HG03025 (cell line): ENCODE data around the gene TMEM63A.
"Not testable (repeated sequence)": the region's sequence is repeated elsewhere in the genome, so short reads cannot be mapped to it uniquely, and the experiment has no call there.

Source experiments
- ATAC-seq: cut with Tn5 transposase; IDR thresholded peaks from one replicate; pipeline ENCODE4 v1.9.1; 2021; ENCODE audit warnings: mild to moderate bottlenecking, moderate library complexity; ENCODE audit not compliant: unreplicated experiment, low FRiP score

Gene TMEM63A

DNA sequence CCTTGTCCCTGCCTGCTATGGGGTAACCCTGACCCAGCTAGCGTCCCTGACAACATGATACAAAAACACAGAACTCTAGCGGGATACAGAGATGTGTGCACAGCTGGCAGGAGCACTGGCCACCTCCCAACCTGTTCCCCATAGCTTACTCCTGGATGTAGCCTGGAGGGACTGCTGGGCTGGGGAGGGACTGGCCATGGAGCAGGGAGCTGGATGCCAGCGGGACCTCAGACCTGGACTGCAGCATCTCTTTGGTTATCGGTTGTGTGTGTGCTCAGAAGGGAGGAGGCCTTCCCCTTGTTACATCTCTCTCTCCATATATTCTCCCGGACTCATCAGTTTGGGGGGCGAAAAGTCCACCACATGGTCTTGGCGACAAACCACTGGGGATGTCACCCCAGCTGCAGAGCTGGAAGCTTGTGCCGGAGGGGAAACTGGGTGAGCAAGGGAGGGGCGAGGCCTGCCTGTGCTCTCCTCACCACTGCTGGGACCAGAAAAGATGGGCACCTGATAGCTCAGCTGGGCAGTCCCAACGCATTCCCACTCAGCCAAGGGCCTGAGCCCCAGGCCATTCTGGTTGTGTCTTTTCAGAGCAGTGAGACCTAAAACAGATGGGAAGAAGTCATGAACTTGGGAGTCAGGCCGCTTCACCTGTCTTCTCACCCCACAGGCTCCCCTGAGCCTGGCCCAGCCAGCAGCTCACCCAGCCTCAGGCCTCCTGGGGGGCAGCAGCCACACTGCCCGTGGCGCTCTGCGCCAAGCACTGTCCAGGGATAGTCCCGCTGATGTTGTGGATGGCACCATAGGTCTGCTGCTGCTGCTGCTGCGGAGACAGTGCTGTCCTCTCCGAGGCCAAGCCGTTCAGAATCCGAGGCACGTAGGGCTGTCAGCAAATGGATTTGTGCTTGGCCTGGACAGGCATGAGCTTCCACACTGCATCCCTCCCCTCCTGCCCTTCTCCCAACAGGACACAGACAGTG lies 35.6 kb downstream of the TMEM63A start:
- no peak for ATAC-seq

DNA sequence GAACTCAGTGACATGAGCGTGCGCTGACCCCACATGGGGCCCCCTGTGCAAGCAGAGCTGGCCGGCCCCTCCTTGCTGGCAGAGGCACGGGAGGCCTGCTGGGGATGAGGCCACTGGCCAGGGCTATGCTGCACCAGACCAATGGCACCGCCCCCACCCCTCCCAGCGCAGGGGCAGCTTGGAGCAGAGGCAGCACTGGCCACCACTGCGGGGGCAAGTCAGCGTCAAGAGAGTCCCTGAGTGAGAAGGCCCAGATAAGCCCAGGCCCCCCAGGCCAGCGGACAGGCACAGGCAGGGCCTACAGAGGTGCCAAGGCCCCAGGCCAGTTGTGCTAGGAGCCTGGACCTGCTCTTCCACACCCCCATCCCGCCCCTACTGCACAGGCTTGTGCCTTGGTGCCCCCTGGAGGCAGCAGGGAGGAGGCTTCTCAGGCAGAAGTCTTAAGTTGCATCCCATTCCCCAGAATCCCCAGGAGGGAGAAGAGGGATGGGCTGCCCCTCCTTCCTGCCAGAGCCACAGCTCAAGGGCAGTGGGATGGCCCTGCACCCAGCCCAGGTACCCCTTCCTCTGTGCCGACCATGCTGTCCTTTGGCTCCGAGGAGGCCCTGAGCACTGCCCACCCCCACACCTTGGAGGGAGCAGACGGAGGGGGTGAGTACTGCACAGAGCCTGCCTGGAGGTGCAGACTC lies 36.5 kb downstream of the TMEM63A start:
- ATAC-seq = no peak

DNA sequence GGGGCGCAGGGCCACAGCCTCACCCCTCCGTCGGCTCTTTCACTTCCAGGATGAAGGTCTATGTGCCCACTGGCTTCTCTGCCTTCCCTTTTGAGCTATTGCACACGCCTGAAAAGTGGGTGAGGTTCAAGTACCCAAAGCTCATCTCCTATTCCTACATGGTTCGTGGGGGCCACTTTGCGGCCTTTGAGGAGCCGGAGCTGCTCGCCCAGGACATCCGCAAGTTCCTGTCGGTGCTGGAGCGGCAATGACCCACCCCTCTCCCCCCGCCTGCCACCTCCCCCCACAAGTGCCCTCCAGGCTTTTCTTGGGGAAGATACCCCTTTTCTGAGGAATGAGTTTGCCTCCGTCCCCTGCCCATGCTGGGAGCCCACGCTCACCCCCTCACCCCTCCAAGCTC lies 37.1 kb downstream of the TMEM63A start:
- ATAC-seq = no peak

DNA sequence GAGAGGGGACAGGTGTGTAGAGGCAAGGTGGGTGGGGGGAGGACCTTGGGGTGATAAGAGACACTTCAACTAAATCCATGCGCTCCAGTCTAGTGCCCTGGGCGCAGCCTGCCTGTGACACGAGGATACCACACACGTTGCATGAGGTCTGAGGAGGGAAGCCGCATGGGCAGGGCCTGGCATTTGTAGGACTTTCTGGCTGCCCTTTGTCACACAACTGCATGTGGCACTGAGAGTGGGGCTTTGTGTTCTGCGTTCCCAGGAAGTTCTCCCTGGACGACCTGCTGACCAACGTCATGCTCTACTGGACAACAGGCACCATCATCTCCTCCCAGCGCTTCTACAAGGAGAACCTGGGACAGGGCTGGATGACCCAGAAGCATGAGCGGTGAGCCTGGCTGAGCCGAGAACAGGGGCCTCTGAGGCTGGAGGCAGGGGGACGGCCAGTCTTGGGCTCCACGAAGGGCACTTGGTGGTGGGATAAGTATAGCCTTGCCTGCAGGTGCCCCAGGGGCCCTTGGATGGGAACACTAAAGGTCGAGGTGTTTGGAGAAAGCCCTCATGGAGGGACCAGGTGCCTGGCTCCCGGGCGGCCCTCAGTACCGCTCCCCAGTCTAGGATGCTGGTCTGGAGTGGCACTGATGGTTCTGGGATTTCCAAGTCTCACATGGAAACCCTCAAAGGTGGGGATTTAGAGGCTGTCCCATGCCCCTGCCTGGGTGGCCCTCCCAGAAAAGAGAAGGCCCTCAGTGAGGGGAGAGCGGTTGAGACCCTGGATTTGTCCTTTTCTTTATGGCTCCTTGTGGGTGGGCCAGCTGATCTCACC lies 37.7 kb downstream of the TMEM63A start:
- no peak for ATAC-seq

DNA sequence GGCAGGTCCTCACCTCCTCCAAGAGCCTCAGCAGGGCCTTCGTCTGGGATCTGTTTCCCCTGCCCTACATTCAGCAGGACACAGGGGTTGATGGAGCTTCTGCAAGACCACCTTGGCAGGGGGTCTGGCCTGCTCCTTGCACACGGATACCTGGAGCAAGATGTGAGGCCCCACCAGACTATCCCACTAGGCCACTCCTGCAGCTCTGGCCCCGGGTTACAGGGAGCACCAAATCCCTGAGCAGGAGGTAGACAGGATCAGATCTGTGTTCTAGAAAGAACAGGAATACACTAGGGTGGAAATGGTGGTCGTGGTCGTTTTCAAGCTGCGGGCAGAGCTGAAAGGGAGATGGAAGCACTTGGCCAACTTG lies 38.8 kb downstream of the TMEM63A start:
- ATAC-seq = no peak

DNA sequence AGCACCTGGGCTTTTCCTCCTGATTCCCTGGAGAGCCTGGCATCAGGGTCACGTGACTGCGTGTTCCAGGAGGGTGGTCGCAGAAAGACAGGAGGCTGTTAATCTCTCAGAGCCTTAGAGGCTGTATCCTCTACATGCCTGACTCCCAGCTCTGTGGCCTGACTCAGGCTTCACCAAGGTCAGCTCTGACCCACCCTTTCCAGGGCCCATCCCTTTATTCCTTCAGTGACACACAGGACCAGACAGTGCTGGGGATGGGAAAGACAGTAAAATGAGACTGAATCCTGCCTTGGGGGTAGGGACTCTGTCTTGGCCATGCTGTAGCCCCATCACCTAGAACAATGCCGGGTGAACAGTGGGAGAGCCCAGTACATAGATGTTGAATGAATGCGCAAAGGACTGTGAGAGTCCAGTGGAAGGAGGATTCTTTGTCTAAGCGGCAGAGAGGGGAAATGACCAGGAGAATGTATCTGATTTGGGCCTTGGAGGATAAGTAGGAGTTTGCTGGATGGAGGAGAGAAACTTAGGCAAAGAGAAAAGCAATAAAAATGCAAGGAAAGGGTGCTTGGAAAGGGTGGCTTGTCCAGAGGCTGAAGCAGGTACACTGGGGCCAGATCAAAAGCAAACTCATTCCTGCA lies 39.3 kb downstream of the TMEM63A start:
- ATAC-seq = no peak

DNA sequence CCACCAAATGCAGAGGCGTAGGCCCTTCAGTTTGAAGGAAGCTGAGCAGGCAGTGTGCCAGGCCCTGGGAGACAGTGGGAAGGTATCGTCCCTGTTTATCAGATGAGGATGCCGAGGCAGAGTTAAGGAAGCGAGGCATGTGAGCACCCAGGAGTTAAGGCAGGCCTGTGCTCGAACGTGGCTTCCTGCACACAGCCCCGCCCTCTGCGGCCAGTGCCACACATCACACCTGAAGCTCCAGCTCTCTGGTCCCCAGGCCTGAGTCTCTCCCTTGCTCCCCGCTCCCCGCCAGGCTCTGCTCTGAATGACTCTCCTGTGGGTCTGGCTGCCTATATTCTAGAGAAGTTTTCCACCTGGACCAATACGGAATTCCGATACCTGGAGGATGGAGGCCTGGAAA lies 40.1 kb downstream of the TMEM63A start:
- ATAC-seq = no peak

DNA sequence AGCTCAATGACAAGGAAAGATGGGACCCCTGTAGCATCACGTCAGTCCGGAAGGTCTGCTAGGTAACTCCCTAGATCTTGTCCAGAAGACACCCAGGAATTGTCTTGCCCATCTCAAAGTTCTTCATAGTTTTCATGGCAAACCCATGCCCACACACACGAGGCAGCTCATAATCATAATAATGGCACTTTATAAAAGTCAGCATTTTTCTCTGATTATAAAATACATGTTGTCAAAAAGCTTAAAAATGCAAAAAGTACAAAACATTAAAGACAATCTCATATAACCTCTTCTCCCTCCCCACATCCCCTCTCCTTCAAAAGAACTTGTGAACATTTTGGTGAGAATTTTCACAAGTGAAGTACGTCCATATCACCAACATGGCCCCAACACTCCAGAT lies 41.5 kb downstream of the TMEM63A start:
- ATAC-seq = no peak

DNA sequence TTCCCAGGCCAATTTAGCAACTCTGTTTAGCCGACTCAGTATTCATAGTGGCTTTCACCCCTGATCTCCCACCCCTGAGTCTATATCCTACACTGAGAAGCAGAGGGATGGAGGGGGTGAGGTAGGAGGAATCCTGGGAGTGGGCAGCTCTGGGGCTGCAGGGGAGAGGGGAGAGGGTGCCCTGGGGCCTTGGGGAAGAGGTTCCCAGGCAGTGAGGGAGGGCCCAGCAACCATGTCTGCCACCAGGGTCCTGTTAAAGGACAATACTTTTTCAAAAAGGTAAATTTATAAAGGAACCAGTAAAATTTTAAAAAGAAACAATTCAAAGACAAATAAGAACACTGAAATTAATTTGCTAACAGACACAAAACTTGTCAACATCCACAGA lies 42.0 kb downstream of the TMEM63A start:
- no peak for ATAC-seq

DNA sequence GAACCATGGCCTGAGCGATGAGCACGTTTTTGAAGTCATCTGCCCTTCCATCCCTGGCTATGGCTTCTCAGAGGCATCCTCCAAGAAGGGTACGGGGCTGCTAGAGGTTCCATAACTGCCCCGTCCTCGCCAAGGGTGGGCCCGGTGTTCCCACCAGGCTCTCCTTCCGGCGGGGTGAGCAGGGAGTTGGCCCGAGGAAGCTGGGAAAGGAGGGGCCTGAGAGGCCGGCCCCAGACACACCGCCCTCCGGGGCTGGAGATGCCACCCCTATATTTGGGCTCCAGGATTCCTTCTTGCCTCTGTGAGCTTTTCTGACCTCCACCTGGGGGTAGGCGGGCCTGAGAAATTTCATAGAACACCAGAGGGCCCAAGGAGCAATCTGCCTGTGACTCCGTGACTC lies 43.4 kb downstream of the TMEM63A start:
- no peak for ATAC-seq

DNA sequence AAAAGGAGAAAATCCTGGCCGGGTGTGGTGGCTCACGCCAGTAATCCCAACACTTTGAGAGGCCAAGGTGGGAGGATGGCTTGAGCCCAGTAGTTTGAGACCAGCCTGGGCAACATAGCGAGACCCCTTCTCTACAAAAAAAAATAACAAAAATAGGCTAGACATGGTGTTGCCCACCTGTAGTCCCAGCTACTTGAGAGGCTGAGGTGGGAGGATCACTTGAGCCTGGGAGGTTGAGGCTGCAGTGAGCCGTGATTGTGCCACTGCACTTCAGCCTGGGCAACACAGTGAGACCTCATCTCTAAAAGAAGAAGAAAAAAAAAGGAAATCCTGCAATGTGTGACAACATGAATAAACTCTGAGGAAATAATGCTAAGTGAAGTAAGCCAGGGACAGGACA lies 45.9 kb downstream of the TMEM63A start:
- ATAC-seq = not testable (repeated sequence)

DNA sequence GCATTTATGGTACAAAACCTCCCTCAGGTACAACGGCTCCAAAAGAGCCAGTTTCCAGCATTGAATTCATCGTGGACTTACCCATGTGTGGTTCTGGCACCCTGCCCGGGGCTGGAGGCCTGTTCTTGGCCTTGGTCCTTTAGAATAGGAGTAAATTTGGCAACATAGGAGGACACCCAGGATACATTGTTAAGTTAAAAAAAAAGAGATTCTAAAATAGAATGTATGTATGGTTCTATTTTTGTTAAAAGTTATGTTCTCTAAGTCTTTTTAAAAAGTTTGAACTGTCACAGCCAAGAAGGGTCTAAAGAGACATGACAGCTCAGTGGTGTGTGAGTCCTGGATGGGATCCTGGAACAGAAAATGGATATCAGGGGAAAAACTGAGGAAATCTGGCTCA lies 46.3 kb downstream of the TMEM63A start:
- ATAC-seq = no peak

DNA sequence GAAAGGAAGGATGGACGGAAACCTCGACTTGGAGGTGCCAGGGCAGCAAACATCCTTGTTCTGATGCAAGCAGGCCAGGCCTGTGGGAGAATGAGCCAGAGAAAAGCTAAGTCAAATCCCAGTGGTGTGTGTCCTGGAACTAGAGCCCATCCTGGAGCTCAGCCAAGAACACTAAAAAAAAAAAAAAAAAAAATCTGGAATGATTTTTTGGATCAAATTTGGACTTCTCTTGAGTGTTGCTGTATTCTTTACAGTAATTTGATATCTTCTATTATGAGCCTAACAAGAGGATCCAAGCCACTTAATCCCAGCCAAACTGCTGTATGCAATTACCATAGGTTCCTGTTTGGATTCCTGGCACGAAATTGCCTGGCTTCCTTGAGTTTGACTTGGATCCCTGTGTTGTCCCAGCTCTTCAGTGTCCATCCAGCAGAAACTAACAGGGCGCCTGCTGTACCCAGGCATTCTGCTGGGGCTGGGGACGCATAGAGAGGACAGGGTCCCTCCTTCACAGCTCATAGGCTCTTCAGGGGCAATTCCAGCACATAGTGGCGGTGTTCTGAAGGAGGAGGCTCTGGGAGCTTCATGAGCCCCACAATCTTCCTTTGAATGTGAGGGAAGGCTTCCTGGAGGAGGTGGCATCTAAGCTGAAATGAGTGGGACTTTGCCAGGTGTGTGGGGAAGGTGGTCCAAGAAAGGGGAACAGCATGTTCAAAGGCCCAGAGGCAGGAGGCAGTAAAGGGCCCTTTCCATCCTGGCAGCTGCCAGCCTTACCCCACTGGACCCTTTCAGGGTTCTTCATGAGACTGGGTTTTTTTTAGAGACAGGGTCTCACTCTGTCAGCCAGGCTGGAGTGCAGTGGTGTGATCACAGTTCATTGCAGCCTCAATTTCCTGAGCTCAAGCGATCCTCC lies 47.5 kb downstream of the TMEM63A start:
- no peak for ATAC-seq

DNA sequence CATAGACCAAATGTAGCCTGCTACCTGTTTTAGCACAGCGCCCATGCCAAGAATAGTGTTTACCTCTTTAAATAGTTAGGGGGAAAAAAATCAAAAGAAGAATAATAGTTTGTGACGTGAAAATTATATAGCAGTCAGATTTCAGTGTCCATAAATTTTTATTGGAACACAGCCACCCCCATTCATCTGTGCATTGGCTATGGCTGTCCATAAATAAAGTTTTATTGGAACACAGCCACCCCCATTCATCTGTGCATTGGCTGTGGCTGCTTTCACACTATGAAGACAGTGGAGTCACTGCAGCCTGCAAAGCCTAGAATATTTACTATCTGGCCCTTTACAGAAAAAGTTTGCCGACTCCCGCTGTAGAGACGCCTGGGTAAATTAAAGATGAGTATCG lies 51.3 kb downstream of the TMEM63A start:
- no peak for ATAC-seq

DNA sequence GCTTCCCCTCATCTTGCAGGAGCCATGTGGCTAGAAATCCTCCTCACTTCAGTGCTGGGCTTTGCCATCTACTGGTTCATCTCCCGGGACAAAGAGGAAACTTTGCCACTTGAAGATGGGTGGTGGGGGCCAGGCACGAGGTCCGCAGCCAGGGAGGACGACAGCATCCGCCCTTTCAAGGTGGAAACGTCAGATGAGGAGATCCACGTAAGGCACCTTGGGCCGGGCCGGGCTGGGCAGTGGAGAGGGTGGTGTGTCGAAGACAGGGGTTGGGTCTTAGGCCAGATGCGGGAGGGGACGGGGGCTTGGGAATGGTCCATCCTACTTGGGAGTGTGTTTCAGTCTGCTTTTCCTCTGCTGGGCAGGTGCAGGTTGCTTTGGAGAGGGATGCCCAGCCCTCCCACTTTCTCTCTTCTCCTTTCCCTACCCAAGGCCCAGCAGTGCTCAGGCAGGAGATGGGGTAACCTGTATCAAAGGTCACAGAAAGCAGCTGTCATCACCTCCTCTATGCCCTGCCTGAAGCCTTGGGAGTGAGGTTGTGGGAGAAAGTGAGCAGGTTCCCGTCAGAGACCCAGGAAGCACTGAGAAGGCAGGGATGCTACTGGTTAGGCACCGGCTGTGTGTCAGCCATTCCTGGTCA lies 53.4 kb downstream of the TMEM63A start:
- no peak for ATAC-seq

DNA sequence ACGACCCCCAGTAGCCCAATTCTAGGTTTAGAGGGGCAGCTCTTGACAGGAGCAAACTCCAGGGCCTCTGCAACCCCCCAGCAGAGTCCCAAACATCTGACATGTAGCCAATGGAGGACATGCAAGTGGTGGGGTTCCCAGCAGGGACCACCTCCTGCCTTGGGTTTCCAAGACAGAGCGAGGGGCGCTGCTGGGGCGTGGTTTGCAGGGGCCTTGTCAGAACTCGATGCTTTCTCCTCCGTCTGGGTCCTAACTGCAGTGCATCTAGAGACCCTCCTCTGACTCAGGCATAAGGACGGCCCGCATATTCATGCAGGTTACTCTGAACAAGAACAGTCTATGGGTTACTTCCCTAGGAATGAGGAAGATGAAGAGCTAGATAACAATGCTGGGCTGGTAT lies 55.1 kb downstream of the TMEM63A start:
- no peak for ATAC-seq

DNA sequence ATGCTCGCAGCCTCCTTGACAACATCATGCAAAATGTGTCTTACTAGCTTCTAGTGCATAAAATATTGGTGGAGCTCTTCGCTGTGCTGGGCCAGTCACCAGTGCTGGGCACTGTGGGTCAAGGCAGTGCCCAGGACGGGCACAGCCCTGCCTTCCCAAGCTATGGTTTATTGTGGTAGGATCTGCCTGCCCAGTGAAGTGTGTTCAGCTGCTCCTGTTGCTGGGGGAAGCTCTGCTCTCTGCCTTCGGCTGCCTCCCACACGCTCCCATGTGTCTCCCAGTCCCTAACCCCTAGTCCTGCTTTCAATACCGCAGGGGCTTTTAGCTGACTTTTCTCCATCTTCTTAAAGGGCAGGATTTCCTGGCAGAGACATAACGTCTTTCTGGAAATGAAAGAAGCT lies 56.6 kb downstream of the TMEM63A start:
- no peak for ATAC-seq

DNA sequence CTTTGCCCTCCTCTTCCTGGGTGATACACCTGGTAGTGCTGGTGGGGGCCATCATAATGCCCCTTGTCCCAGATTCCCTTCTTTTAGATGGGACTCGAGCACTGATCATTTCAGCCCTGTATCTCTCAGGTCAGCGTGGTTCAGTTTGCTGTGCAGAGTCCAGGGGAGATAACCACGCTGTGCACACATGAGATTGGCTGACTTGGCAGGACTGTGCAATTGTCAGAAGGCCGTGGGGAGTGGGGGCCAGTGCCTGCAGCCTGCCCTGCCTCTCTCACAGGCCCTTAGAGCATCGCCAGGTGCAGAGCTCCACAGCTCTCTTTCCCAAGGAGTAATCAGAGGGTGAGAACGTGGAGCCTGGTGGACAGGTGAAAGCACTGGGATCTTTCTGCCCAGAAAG lies 57.1 kb downstream of the TMEM63A start:
- ATAC-seq = no peak

DNA sequence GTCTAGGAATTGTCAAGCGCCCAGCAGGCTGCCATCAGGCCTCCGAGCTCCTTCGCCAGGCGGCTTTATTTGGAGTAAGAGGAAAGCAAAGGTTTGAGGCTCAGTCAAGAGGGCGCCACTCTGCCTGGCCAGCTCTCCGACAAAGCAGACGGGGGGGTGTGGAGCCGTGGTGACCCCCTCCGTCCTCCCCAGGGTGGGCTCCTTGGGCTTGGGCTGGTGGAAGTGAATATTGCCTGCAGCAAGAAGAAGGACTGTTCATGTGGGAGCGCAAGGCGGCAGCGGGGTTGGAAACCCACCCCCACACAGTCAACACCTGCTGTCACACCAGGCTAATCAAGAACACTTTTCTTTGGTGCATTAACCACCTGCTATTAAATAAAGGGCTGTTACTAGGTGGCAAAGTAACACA lies 57.6 kb downstream of the TMEM63A start:
- ATAC-seq = no peak
